COR-L47 (cell line): ENCODE data around the gene KRT9.
"Not testable (repeated sequence)": the region's sequence is repeated elsewhere in the genome, so short reads cannot be mapped to it uniquely, and the experiment has no call there.

Source experiments
- DNase-seq: peaks from one replicate; lab custom pipeline; 2025; lab: John Stamatoyannopoulos, UW

The KRT9 gene

GRCh38 chr17:41547378-41547841, 24.4 kb downstream of the KRT9 start:
- DNase-seq: no peak

GRCh38 chr17:41546819-41547218, 25.0 kb downstream of the KRT9 start:
- no peak for DNase-seq

DNA sequence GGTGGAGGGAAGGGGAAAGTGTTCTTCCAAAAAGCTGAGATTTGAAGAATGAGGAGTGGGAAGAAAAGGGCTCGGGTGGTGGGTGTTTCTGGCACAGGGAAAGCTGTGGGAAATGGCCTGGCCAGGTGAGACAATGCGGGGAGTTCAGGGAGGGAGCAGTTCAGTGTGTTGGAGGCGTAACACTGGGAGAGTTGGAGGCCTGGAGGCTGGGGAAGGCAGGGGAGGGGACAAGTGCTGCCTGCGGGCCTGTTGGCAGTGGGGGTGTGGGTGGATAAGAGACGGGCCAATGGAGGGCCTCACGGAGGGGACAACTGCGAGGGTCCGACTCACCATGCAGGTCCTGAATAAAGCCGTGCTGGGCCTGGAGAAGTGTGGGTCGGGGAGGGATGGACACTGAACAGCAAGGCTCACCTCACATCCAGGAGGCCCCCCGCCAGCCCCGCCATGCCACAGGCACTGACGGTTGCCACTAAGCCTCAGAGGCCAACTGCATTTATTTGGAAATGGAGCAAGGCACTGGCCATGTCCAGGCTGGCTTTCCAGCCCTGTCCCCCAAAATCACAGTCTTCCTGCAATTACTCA, 25.9 kb downstream of the KRT9 start:
- DNase-seq: no peak

DNA sequence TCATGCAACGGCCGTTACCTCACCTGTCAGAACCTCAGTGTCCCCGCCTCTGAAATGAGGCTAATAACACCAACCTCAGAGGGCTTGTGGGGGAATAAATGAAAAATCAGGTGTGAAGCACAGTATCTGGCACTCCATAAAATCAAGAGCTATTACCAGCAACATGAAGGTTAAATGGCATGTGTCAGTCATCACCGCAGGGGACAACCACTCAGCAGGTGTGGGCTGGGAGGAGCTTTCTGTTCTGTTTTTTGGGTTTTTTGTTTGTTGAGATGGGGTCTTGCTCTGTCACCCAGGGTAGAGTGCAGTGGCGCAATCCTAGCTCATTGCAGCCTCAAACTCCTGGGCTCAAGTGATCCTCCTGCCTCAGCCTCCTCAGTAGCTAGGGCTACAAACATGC, 26.9 kb downstream of the KRT9 start:
- DNase-seq: no peak

- DNase-seq: peak; percentile 42
Measured at GRCh38 chr17:41544491-41544892, 27.4 kb downstream of the KRT9 start.

DNA sequence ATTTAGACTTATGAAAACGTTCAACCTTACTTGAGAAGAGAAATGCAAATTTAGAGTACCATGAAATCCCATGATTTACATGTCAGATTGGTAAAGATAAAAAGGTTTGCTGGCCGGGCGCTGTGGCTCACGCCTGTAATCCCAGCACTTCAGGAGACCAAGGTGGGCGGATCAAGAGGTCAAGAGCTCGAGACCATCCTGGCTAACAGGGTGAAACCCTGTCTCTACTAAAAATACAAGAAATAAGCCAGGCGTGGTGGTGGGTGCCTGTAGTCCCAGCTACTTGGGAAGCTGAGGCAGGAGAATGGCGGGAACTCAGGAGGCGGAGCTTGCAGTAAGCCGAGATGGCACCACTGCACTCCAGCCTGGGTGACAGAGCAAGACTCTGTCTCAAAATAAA, 29.1 kb downstream of the KRT9 start:
- DNase-seq: not testable (repeated sequence)

- DNase-seq: no peak
Measured at GRCh38 chr17:41542357-41542756, 29.5 kb downstream of the KRT9 start.

- DNase-seq: no peak
Measured at GRCh38 chr17:41540921-41541625, 30.8 kb downstream of the KRT9 start.

GRCh38 chr17:41539979-41540701, 31.7 kb downstream of the KRT9 start:
- peak; percentile 27 for DNase-seq

GRCh38 chr17:41539071-41539492, 32.8 kb downstream of the KRT9 start:
- DNase-seq: peak; percentile 34

GRCh38 chr17:41538565-41538991, 33.3 kb downstream of the KRT9 start:
- DNase-seq: no peak

DNA sequence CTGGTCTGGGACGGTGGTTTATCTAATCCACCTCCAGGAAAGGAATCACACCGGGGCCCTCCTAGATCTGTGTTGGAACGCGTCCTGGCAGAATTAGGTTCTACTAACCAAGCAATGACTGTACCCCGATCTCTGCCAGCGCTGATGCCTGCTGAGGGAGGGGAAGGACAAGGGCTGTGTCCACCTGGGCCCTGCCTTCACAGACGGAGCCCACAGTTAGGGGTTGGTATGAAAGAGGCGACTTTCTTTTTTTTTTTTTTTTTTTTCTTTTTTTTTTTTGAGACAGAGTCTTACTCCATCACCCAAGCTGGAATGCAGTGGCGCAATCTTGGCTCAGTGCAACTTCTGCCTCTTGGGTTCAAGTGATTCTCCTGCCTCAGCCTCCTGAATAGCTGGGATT, 33.9 kb downstream of the KRT9 start:
- no peak for DNase-seq

DNA sequence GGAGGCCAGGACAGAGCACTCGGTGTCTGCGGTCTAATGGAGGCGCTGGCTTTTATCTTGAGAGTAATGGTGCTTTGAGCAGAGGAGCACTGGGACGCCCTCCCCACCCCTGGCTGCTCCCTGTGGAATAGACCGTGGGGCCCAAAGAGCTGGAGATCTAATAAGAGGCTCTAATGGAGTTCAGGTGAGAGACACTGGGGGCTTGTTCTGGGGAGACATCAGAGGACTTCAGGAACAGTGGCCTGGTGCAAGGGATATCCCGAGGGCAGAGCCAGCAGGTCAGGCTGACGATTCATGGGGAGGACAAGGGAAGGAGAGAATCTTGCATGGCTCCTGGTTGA, 34.3 kb downstream of the KRT9 start:
- DNase-seq: no peak

- DNase-seq: no peak
Measured at GRCh38 chr17:41536741-41537613, 34.9 kb downstream of the KRT9 start.

DNA sequence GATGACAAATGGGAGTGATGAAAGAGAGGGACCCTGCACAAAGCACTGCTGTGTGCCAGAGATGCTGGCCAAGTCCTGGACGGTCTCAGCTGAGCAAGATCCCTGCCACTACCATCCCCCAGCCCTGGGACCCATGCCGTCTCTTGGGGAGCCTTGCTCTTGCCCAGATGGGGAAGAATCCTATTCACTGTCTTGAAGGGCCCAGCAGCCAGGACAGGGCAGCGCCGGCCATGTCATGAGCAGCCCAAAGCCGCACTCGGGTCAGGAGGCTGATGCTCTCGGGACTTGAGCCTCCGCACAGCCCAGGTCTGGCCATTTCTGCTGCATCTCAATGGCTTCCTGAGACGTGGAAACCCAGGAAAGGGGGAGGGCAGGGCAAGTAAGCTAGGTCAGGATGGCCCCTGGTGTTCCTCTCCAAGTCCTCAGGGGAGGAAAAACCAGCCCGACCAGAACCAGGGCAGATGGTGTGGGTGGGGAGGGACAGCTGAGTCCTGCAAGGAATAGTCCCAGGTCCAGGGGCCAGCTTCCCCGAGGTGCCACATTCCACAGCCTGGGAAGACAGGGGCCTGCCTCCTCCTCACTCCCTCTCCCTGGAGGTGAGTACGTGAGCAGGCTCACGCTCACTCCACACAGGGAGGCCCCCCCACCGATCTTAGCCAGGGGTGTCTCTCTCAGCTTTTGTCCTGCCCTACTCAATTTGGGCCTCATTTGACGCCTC, 35.9 kb downstream of the KRT9 start:
- DNase-seq: no peak

- DNase-seq: no peak
Measured at GRCh38 chr17:41534899-41535546, 36.8 kb downstream of the KRT9 start.

DNA sequence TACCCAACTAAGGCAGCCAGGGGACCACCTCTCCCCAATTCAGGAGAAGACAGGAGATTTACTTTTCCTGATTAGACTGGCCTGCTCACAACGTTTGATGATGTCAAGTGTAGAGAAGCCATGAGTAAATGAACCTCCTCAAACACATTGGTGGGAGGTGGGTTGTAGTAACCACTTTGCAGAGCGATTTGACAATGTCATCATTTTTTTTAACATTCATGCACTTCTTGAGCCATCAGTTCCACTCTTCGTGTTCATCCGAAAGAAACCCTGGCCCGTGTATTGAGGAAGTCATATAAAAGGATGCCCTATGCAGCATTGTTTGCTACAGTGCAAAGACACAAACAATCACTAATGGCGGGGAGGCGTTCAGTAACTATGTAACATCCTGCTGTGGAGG, 38.2 kb downstream of the KRT9 start:
- DNase-seq: no peak

GRCh38 chr17:41532947-41533570, 38.8 kb downstream of the KRT9 start:
- DNase-seq: no peak

- DNase-seq: no peak
Measured at GRCh38 chr17:41531993-41532392, 39.9 kb downstream of the KRT9 start.
